Measurements from ENCODE around the gene GNA14. TPM values are rescaled to one million over a fixed set of nuclear protein-coding genes. Genes with fewer than 3 reads are reported as not detected.

The GNA14 gene
- total and polyA plus RNA-seq, 5 experiments from 2014 or later = 0.17 TPM; not detected in 4

DNA sequence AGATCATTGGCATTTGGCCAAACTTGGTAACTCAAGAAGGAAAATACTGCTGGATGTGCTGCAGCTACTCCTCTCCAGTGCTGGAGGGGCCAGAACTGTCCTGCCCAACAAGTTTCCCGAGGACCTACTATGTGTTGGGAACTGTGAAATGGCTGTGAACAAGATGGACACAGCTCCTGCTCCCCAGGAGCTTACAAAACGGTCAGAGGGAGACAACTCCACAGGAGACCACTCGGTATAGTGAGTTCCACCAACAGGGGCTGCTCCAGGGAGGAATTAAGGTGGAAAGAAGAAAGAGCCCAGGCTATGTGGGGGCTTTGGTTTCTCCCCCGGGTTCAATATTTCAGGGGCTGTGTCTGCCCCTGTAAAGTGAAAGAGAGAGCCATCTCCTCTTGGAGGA is 78.8 kb downstream of the GNA14 start:
- no peak for ATAC-seq
- H3K27ac Mint-ChIP-seq = no peak overlapping the region

DNA sequence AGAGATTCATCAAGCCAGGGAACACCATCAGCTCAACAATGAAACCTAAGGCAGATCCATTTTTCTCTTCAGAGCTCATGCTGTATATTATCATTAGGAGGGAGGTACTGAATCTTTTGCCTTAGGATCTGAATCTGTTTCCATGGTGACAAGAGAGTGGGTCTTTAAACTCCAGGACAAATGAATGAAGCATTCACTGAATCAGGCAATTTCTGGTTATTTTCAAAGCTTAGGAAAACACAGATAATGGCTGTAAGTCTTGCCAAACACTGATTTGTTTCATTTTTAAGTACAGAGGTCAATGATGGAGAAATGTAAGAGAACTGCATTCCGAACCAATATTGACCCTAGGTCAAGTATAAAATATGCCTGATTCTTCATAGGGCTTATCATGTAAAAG is 84.9 kb downstream of the GNA14 start:
- peaks cover 0 to 10% (median 4%) of the 10 kb centered on the region in 5 donors for H3K27me3 Mint-ChIP-seq
- no peaks in the 10 kb centered on the region for H3K4me1 Mint-ChIP-seq
- no peak overlapping the region for H3K27ac Mint-ChIP-seq
- POLR2A ChIA-PET = no interaction called here
- no peak overlapping the region for H3K4me3 Mint-ChIP-seq
- no peak for DNase-seq
- H3K9me3 Mint-ChIP-seq = no peaks in the 10 kb centered on the region
- no peak for ATAC-seq
- no peaks in the 10 kb centered on the region for H3K36me3 Mint-ChIP-seq

More for the DNA sequence above, 78.8 kb downstream of the GNA14 start:
- H3K4me1 Mint-ChIP-seq = no peaks in the 10 kb centered on the region
- no peak overlapping the region for H3K4me3 Mint-ChIP-seq
- no peaks in the 10 kb centered on the region for H3K36me3 Mint-ChIP-seq
- no peak for DNase-seq
- H3K27me3 Mint-ChIP-seq = peaks cover 0 to 10% (median 5%) of the 10 kb centered on the region in 5 donors
- POLR2A ChIA-PET = no interaction called here
- no peaks in the 10 kb centered on the region for H3K9me3 Mint-ChIP-seq

DNA sequence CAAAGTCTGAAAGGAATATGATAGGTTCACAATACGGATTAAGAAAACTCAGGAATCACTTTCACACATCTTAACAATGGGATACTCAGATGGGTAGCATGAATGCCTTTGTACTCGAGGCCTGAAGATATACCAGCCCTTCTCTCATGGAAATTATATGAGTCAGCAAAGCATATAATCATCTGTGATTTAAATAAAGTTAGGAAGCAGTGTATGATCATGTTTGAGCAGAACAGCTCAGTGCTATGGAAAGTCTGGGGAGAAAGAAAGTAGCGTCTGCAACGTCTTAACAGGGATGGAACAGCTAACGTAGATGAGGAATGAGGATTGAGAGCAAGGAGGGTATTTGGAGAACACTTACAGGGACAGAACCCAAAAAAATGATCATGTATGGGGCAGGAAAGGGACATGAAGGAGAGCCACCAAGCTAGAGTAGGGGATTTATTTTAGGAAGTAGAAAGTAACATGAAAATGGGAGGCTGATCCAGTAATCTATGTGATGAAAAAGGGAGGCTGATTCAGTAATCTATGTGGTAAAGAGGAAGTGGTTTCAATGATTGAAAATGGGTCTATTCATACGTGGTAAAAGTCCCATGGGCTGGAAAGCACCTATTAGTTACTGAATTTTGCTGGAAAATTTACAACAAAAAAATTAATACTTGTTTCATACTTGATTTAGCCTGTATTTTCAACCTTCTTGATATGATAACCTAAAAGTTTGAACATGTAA is 85.9 kb downstream of the GNA14 start:
- H3K4me3 Mint-ChIP-seq = no peak overlapping the region
- no peaks in the 10 kb centered on the region for H3K9me3 Mint-ChIP-seq
- DNase-seq (no peak), ATAC-seq (no peak)
- no peaks in the 10 kb centered on the region for H3K4me1 Mint-ChIP-seq
- H3K36me3 Mint-ChIP-seq = no peaks in the 10 kb centered on the region
- H3K27ac Mint-ChIP-seq = no peak overlapping the region
- H3K27me3 Mint-ChIP-seq = peaks cover 2 to 6% (median 2%) of the 10 kb centered on the region in 5 donors
- POLR2A ChIA-PET = no interaction called here

DNA sequence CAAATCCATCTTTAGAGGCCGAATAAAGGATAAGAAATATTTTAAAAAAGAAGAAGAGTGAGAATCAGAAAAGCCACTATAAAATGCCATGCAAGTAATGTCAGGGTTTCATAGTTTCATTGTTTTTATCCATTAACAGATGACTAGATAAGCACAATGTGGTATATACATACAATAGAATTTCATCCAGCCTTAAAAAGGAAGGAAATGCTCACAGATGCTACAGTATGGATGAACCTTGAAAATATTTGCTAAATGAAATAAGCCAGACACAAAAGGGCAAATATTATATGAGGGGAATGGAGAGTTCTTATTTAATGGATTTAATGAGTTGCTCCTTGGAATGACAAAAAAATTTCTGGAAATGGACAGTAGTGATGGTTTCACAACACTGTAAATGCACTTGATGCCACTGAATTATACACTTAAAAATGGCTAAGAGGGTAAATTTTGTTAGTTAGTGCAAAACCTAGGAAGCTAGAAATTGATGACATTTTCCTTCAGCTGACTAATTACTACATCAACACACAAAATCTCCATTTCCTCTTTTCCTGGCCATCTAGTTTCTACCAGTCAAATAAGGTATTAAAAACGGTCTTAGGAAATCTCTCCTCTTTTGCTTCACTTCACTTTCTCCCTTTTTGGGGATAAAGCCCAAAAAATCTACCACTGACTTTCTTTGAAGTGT is 86.6 kb downstream of the GNA14 start:
- no peaks in the 10 kb centered on the region for H3K36me3 Mint-ChIP-seq
- DNase-seq (no peak), ATAC-seq (no peak)
- no peaks in the 10 kb centered on the region for H3K4me1 Mint-ChIP-seq
- H3K4me3 Mint-ChIP-seq = no peak overlapping the region
- H3K9me3 Mint-ChIP-seq = no peaks in the 10 kb centered on the region
- POLR2A ChIA-PET = no interaction called here
- peaks cover 2 to 9% (median 6%) of the 10 kb centered on the region in 5 donors for H3K27me3 Mint-ChIP-seq
- H3K27ac Mint-ChIP-seq = no peak overlapping the region

DNA sequence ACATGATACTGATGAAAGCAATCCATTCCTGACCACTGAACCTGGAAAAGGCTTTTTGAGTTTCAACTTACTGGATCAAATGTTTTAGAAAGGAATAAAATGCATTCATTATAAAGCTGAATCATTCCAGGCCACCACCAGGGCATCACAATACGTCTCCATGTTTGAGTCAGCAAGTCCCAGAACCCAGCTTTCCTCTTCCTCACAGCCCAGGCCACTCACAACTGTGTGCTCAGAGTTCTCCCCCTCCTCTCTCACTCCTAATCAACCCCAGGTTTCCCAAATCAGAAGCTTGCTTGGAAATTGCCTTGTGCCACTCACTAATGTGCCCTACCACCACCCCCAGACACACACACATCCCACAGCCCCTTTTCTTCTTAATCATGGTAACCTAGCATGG is 91.7 kb downstream of the GNA14 start:
- Mint-ChIP-seq H3K4me3 (no peak overlapping the region), H3K27me3 (peaks cover 0 to 9% (median 5%) of the 10 kb centered on the region in 5 donors), H3K27ac (no peak overlapping the region), H3K4me1 (no peaks in the 10 kb centered on the region), H3K36me3 (no peaks in the 10 kb centered on the region), H3K9me3 (no peaks in the 10 kb centered on the region)
- POLR2A ChIA-PET = no interaction called here
- ATAC-seq (no peak), DNase-seq (no peak)

DNA sequence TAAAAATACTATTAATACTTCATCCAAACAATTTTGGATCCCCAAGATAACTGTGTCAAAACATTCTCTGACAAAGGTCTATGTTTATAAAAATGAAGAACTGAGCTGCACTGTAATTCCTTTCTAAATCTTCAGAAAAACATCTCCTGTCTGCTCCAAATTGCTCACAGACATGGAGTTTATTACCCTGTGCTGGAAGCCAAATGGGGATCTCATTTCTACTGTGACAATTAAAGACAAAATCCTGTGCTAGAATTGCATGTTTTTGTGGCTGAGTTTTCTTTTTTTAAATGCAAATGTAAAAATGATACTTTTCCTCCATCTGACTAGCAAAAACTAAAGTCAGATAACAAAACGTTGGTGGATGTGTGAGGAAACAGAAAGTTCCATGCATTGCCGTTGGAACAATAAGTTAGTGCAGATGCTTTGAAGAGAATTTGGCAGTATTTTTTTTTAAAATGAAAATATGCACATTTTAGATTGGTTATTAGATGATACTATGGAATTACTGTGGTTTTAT is 93.5 kb downstream of the GNA14 start:
- H3K27ac Mint-ChIP-seq = no peak overlapping the region
- H3K9me3 Mint-ChIP-seq = no peaks in the 10 kb centered on the region
- POLR2A ChIA-PET = no interaction called here
- H3K27me3 Mint-ChIP-seq = peaks cover 2 to 17% (median 5%) of the 10 kb centered on the region in 5 donors
- H3K4me1 Mint-ChIP-seq = no peaks in the 10 kb centered on the region
- no peak for ATAC-seq
- no peak overlapping the region for H3K4me3 Mint-ChIP-seq
- H3K36me3 Mint-ChIP-seq = no peaks in the 10 kb centered on the region
- DNase-seq = no peak

DNA sequence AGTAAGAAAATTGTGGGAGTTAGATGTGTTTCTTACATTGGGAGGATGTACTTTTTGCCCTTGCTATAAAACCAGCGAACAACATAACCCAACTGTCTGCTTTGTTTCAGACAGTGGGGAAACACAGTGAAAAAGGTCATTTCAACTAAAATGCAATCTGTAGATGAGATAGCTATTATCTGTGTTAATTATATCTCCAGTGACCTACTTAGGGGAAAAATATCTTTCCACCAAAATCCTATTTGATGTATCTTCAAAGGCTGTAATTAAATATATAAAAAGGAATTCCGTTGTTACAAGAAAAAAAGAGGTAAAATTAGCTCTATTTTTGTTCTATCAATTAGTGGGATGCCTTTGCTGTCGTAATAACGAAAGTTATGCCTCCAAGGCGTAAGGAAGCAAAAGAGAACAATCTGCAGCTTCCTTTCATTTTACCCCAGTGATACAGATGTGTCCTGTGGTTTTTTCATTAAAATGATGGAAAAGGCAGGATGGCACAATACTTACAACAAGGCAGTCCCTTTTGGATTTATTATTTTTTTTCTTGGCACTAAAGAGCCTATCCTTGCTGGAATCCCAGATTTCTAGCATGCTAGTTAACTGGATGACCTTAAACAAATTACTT is 100.9 kb downstream of the GNA14 start:
- peaks cover 3 to 22% (median 6%) of the 10 kb centered on the region in 5 donors for H3K27me3 Mint-ChIP-seq
- POLR2A ChIA-PET = no interaction called here

DNA sequence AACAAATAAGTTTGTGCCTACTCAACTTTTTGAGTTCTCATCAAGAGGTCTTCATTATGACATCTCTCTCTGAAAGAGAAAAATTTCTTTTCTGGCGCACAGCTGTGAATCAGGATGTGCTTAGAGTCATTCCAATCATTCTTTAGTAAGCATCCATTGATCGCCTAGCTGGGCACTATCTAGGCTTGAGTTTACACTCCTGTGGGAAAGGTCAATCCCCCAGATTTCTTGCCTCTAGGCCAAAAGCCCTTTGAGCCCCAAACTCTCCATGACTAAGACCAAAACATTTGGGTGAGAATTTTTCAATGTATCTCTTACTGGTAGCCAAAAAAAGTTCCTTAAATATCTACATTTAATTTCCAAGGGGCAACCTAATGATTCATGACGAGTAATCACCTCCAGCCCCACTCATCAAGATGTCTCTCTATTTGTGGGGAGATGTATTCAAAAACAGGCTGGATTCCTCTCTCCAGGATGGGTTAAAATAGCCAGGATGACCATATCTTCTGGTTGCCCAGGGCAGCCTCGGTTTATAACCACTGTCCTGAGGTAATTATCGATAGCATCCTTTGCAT is 101.7 kb downstream of the GNA14 start:
- POLR2A ChIA-PET = no interaction called here
- peaks cover 2 to 23% (median 8%) of the 10 kb centered on the region in 9 donors for H3K9me3 Mint-ChIP-seq
- no peak for ATAC-seq

More for the DNA sequence above, 100.9 kb downstream of the GNA14 start:
- Mint-ChIP-seq H3K4me1 (no peaks in the 10 kb centered on the region), H3K27ac (no peak overlapping the region), H3K9me3 (peaks cover 0 to 16% (median 4%) of the 10 kb centered on the region in 9 donors), H3K4me3 (no peak overlapping the region), H3K36me3 (peaks cover 0 to 5% (median 0%) of the 10 kb centered on the region in 3 donors)
- DNase-seq (no peak), ATAC-seq (no peak)

DNA sequence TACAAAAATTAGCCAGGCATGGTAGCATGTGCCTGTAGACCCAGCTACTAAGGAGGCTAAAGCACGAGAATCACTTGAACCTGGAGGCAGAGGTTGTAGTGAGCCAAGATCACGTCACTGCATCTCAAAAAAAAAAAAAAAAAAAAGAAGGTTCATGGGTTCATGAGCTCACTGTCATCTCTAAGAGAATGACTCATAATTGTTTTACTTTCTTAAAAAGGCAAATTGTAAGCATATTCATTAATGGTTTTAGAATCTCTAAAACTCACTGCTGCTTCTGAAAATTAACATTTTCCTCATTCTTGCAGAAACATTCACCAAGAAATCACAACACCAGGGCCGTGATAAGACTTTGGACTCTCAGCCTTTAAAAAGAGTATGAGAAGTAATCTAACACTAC is 103.6 kb downstream of the GNA14 start:
- peaks cover 0 to 27% (median 0%) of the 10 kb centered on the region in 3 donors for H3K36me3 Mint-ChIP-seq
- DNase-seq = no peak
- POLR2A ChIA-PET = no interaction called here
- no peak overlapping the region for H3K4me3 Mint-ChIP-seq
- no peak for ATAC-seq
- no peaks in the 10 kb centered on the region for H3K4me1 Mint-ChIP-seq
- peaks cover 2 to 21% (median 9%) of the 10 kb centered on the region in 5 donors for H3K27me3 Mint-ChIP-seq
- no peak overlapping the region for H3K27ac Mint-ChIP-seq
- peaks cover 10 to 41% (median 27%) of the 10 kb centered on the region in 9 donors for H3K9me3 Mint-ChIP-seq

More for the DNA sequence above, 101.7 kb downstream of the GNA14 start:
- no peak overlapping the region for H3K27ac Mint-ChIP-seq
- H3K27me3 Mint-ChIP-seq = peaks cover 3 to 22% (median 6%) of the 10 kb centered on the region in 5 donors
- H3K4me1 Mint-ChIP-seq = no peaks in the 10 kb centered on the region
- no peak overlapping the region for H3K4me3 Mint-ChIP-seq
- H3K36me3 Mint-ChIP-seq = peaks cover 0 to 10% (median 0%) of the 10 kb centered on the region in 3 donors
- no peak for DNase-seq

DNA sequence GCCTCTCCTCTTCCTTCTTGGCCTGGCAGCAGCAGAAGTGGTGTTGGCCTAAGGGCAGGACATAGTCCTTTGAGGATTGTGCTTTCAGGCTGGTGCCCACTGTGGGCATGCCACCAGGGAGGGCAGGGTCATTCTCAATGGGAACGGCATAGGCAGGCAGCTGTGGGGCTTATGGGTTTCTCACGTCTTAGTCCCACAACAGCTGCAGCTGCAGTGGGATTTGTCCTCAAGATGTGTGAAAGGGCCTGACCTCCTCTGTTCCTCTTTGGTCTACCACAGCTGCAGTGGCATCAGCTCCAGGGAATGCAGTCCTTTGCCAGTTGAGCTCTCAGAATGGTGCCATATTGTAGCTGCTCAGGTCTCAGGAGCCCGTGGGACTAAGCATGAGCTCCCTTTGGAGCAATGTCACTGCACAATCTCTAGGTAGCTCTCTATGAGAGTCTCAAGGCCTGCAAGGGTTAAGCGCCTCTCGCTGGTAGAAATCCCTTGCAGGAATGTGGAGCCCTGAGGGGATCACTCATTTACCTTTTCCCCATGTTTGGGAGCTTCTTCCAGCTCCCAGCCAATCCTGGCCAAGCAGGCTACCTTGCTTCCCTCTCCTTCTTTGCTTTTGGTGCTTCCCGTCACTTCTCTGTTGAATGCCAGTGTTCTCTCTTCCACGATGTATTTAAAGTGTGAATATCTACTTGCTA is 104.8 kb downstream of the GNA14 start:
- no peak overlapping the region for H3K4me3 Mint-ChIP-seq

DNA sequence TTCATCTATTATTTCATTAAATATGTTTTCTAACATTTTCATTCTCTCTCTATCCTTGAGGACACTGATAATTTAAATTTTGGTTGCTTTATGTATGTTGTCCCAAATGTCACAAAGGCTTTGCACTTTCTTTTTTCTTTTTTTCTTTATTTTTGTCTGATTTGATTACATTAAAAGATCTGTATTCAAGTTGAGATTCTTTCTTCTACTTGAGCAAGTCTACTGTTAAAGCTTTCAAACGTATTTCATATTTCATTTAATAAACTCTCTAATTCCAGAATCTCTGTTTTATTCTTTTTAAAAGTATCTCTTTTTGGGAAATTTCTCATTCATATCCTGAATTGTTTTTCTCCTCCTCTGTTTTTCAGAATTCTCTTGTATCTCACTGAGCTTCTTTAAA is 106.5 kb downstream of the GNA14 start:
- POLR2A ChIA-PET = no interaction called here
- no peak overlapping the region for H3K27ac Mint-ChIP-seq
- peaks cover 10 to 47% (median 31%) of the 10 kb centered on the region in 9 donors for H3K9me3 Mint-ChIP-seq
- DNase-seq (no peak), ATAC-seq (no peak)
- no peaks in the 10 kb centered on the region for H3K4me1 Mint-ChIP-seq
- peaks cover 2 to 21% (median 10%) of the 10 kb centered on the region in 5 donors for H3K27me3 Mint-ChIP-seq
- H3K36me3 Mint-ChIP-seq = peaks cover 0 to 34% (median 0%) of the 10 kb centered on the region in 3 donors
- H3K4me3 Mint-ChIP-seq = no peak overlapping the region

More for the DNA sequence above, 104.8 kb downstream of the GNA14 start:
- no peak for ATAC-seq
- peaks cover 0 to 34% (median 0%) of the 10 kb centered on the region in 3 donors for H3K36me3 Mint-ChIP-seq
- no peak overlapping the region for H3K27ac Mint-ChIP-seq
- H3K9me3 Mint-ChIP-seq = peaks cover 10 to 47% (median 31%) of the 10 kb centered on the region in 9 donors
- peaks cover 2 to 22% (median 12%) of the 10 kb centered on the region in 5 donors for H3K27me3 Mint-ChIP-seq
- no peak for DNase-seq
- H3K4me1 Mint-ChIP-seq = no peaks in the 10 kb centered on the region
- POLR2A ChIA-PET = no interaction called here

DNA sequence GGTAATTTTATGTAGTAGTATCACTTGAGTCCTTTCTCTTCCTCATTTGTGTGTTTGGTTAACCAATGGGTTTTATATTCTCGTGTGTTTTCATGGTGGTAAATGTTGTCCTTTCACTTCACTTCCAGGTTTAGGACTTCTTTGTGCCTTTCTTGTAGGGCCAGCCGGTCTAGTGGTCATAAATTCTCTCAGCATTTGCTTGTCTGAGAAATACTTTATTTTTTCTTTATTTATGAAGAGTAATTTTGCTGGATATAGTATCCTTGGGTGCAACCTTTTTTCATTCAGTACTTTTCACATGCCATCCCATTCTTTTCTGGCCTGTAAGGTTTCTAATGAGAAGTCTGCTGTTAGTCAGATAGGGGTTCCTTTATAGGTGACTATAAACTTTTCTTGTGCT is 107.1 kb downstream of the GNA14 start:
- Mint-ChIP-seq H3K4me1 (no peaks in the 10 kb centered on the region), H3K27ac (no peak overlapping the region), H3K9me3 (peaks cover 10 to 44% (median 31%) of the 10 kb centered on the region in 9 donors), H3K4me3 (no peak overlapping the region), H3K36me3 (peaks cover 0 to 30% (median 0%) of the 10 kb centered on the region in 3 donors), H3K27me3 (peaks cover under 1 to 16% (median 6%) of the 10 kb centered on the region in 5 donors)
- DNase-seq (no peak), ATAC-seq (no peak)
- POLR2A ChIA-PET = no interaction called here

Data from naive thymus-derived CD8-positive, alpha-beta T cell (primary cell).